GM19099 (cell line): Measurements from ENCODE around the gene GPAM.

Source experiments
- POLR2A ChIP-seq: IDR thresholded peaks from 3 replicates; pipeline ENCODE4 v1.6.1; 2011; ENCODE audit warnings: low read depth; ENCODE audit not compliant: insufficient read length; ENCODE audit errors: extremely low read depth

Gene GPAM

GRCh38 chr10:112151524-112152039 lies 32.0 kb downstream of the GPAM start:
- TF ChIP-seq POLR2A = no peak

GRCh38 chr10:112148331-112148730 lies 35.2 kb downstream of the GPAM start:
- no peak for TF ChIP-seq POLR2A

GRCh38 chr10:112146799-112147198 lies 36.8 kb downstream of the GPAM start:
- TF ChIP-seq POLR2A = no peak

- no peak for TF ChIP-seq POLR2A
These were observed 38.3 kb downstream of the GPAM start for GRCh38 chr10:112145263-112145662.

GRCh38 chr10:112143420-112143819 lies 40.1 kb downstream of the GPAM start:
- TF ChIP-seq POLR2A = no peak

GRCh38 chr10:112141292-112141691 lies 42.3 kb downstream of the GPAM start:
- no peak for TF ChIP-seq POLR2A

GRCh38 chr10:112140110-112140970 lies 43.2 kb downstream of the GPAM start:
- TF ChIP-seq POLR2A = no peak

GRCh38 chr10:112139176-112139575 lies 44.4 kb downstream of the GPAM start:
- no peak for TF ChIP-seq POLR2A

GRCh38 chr10:112137154-112137987 lies 46.2 kb downstream of the GPAM start:
- no peak for TF ChIP-seq POLR2A

- TF ChIP-seq POLR2A = no peak
These were observed 46.9 kb downstream of the GPAM start for GRCh38 chr10:112136486-112137153.

GRCh38 chr10:112135604-112136003 lies 48.0 kb downstream of the GPAM start:
- TF ChIP-seq POLR2A = no peak

- TF ChIP-seq POLR2A = no peak
These were observed 51.1 kb downstream of the GPAM start for GRCh38 chr10:112132435-112132834.

- no peak for TF ChIP-seq POLR2A
These were observed 51.6 kb downstream of the GPAM start for GRCh38 chr10:112131996-112132395.

- TF ChIP-seq POLR2A = no peak
These were observed 52.2 kb downstream of the GPAM start for GRCh38 chr10:112131346-112131745.

GRCh38 chr10:112126901-112127300 lies 56.7 kb downstream of the GPAM start:
- no peak for TF ChIP-seq POLR2A
